DOHH2 (cell line): ENCODE measurements around the gene GARNL3.

Experiments
- EZH2phosphoT487 ChIP-seq: fragments of 200-600 bp; sonication (generic); IDR thresholded peaks from 2 replicates; pipeline ENCODE4 v1.6.1; 2017; ENCODE audit warnings: borderline replicate concordance, mild to moderate bottlenecking, antibody characterized with exemption, low read length, moderate library complexity, mixed read lengths
- TF ChIP-seq, protein P1 (sequence below): fragments of 200-600 bp; sonication (generic); IDR thresholded peaks from one replicate; pipeline ENCODE4 v1.5.1; 2014; ENCODE audit warnings: antibody characterized with exemption, mild to moderate bottlenecking, low read depth, low read length; ENCODE audit not compliant: poor library complexity, severe bottlenecking

DNA sequence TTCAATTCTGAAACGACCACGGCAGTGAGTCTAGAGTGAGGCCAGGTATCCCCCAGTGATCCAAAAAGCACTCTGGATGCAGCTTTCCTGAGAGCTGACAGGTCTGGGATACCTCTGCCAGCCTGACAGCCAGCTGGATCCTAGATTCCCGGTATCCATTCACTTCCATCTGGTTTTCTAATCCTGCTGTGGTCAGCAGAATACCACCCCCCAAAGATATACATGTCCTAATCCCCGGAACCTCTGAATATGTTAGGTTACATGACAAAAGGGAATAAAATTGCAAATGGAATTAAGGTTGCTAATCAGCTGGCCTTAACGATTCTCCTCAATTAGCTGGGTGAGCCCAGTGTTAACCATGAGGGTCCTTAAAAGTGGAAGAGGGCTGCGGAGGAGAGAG is 158.2 kb downstream of the GARNL3 start:
- TF ChIP-seq, protein P1, sequence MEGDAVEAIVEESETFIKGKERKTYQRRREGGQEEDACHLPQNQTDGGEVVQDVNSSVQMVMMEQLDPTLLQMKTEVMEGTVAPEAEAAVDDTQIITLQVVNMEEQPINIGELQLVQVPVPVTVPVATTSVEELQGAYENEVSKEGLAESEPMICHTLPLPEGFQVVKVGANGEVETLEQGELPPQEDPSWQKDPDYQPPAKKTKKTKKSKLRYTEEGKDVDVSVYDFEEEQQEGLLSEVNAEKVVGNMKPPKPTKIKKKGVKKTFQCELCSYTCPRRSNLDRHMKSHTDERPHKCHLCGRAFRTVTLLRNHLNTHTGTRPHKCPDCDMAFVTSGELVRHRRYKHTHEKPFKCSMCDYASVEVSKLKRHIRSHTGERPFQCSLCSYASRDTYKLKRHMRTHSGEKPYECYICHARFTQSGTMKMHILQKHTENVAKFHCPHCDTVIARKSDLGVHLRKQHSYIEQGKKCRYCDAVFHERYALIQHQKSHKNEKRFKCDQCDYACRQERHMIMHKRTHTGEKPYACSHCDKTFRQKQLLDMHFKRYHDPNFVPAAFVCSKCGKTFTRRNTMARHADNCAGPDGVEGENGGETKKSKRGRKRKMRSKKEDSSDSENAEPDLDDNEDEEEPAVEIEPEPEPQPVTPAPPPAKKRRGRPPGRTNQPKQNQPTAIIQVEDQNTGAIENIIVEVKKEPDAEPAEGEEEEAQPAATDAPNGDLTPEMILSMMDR, result no peak
- TF ChIP-seq EZH2phosphoT487, result no peak
